GM23248 (cell line): Measurements from ENCODE around the gene MBP. TPM values are rescaled to one million over a fixed set of nuclear protein-coding genes. Genes with fewer than 3 reads are reported as not detected.

ENCODE experiments used
- DNase-seq: peaks from one replicate; pipeline ENCODE4 v3.0.0-alpha.2; 2015
- H2AFZ ChIP-seq: fragments of 200-600 bp; sonication (generic); 2 replicates; pipeline ENCODE4 v1.6.1; 2016; ENCODE audit warnings: antibody characterized with exemption
- H3F3A ChIP-seq: fragments of 200-600 bp; sonication (generic); 2 replicates; pipeline ENCODE4 v1.6.1; 2016; ENCODE audit warnings: mild to moderate bottlenecking, antibody characterized with exemption, mixed run types; ENCODE audit not compliant: insufficient read depth
- H3K27ac ChIP-seq: fragments of 200-600 bp; sonication (generic); 2 replicates; pipeline ENCODE4 v1.5.1; 2016; ENCODE audit warnings: mild to moderate bottlenecking
- H3K27me3 ChIP-seq: fragments of 200-600 bp; sonication (generic); replicated peaks from 2 replicates; pipeline ENCODE4 v1.6.1; 2016; ENCODE audit warnings: mild to moderate bottlenecking; ENCODE audit not compliant: insufficient read depth
- H3K36me3 ChIP-seq: fragments of 200-600 bp; sonication (generic); 2 replicates; pipeline ENCODE4 v1.6.1; 2016; ENCODE audit warnings: low read depth, mild to moderate bottlenecking
- H3K4me1 ChIP-seq: fragments of 200-600 bp; sonication (generic); 2 replicates; pipeline ENCODE4 v1.6.1; 2016; ENCODE audit warnings: mild to moderate bottlenecking; ENCODE audit not compliant: insufficient read depth
- H3K4me2 ChIP-seq: fragments of 200-600 bp; sonication (generic); one replicate; pipeline ENCODE4 v1.6.1; 2016; ENCODE audit warnings: mild to moderate bottlenecking; ENCODE audit not compliant: unreplicated experiment
- H3K4me3 ChIP-seq: fragments of 200-600 bp; sonication (generic); 2 replicates; pipeline ENCODE4 v1.5.1; 2016; ENCODE audit warnings: mild to moderate bottlenecking
- H3K79me2 ChIP-seq: fragments of 200-600 bp; sonication (generic); 2 replicates; pipeline ENCODE4 v1.6.1; 2016; ENCODE audit warnings: mild to moderate bottlenecking; ENCODE audit not compliant: insufficient read depth
- H3K9ac ChIP-seq: fragments of 200-600 bp; sonication (generic); 2 replicates; pipeline ENCODE4 v1.6.1; 2016; ENCODE audit warnings: mild to moderate bottlenecking
- H3K9me2 ChIP-seq: fragments of 200-600 bp; sonication (generic); 2 replicates; pipeline ENCODE4 v1.6.1; 2016; ENCODE audit warnings: mixed run types, mild to moderate bottlenecking, moderate library complexity; ENCODE audit not compliant: insufficient read depth
- H3K9me3 ChIP-seq: fragments of 200-600 bp; sonication (generic); one replicate; pipeline ENCODE4 v1.6.1; 2017; ENCODE audit warnings: low read depth
- H4K20me1 ChIP-seq: fragments of 200-600 bp; sonication (generic); 2 replicates; pipeline ENCODE4 v1.6.0; 2016; ENCODE audit not compliant: insufficient read depth
- EZH2 ChIP-seq: fragments of 200-600 bp; sonication (generic); IDR thresholded peaks from 2 replicates; pipeline ENCODE4 v1.6.1; 2018; ENCODE audit warnings: antibody characterized with exemption, mild to moderate bottlenecking; ENCODE audit not compliant: insufficient read depth, poor library complexity, severe bottlenecking
- EZH2phosphoT487 ChIP-seq: fragments of 200-600 bp; sonication (generic); IDR thresholded peaks from 2 replicates; pipeline ENCODE4 v1.6.1; 2018; ENCODE audit warnings: antibody characterized with exemption, moderate library complexity, mild to moderate bottlenecking, low read depth; ENCODE audit not compliant: insufficient read depth
- WGBS, 2 experiments: methylation state at CpG; one replicate each; pipeline ENCODE4 v1.1.6; 2015 to 2017; ENCODE audit warnings: low lambda C conversion rate in 2 of 2, low coverage in 1 of 2; ENCODE audit errors: missing lambda C conversion rate in 2 of 2; 5-methylcytosine and 5-hydroxymethylcytosine counted together
- in situ Hi-C: fragments of 300-500 bp; cut with MboI; formaldehyde crosslinking; loops from 2 replicates; pipeline ENCODE4 v1.15.0; 2020
- polyA plus RNA-seq: library from polyadenylated mRNA; unstranded; fragments of >200 nt; fragmentation: Nextera tagmentation; extraction: Ambion mirVana; gene quantifications from 2 replicates; pipeline ENCODE4 v1.2.1, GENCODE V29; 2016
- total RNA-seq: library from RNA; depleted of rRNA; stranded (reverse); fragments of >200 nt; shearing (Covaris generic); gene quantifications from 2 replicates; pipeline ENCODE4 v1.2.3, GENCODE V29; 2014

MBP gene
- total and polyA plus RNA-seq, 2 experiments from 2014 or later: 2.2 to 2.9 TPM

- TF ChIP-seq EZH2phosphoT487 (no peak), EZH2 (no peak)
- Histone ChIP-seq H4K20me1 (no peaks in the 10 kb centered on the region), H3K9ac (no peak overlapping the region), H2AFZ (no peak overlapping the region), H3K4me2 (no peak overlapping the region), H3K9me2 (no peaks in the 10 kb centered on the region), H3K27ac (no peak overlapping the region), H3K9me3 (no peaks in the 10 kb centered on the region), H3K79me2 (no peaks in the 10 kb centered on the region), H3K27me3 (peaks cover 32% of the 10 kb centered on the region; the same call in 1 of the 2 replicates), H3K4me3 (no peak overlapping the region), H3K4me1 (no peaks in the 10 kb centered on the region), H3K36me3 (no peaks in the 10 kb centered on the region), H3F3A (no peaks in the 10 kb centered on the region)
- DNase-seq: no peak
- in situ Hi-C loops: loop anchor here (10.0 to 25.0 kb wide), 2 partner anchors 219 to 666 kb away; no protein-coding TSS in a partner anchor
- 29 to 37% methylated on average over 7 of the region's 7 CpGs for WGBS, 2 experiments
Observed at GRCh38 chr18:76995896-76996295, 136.7 kb downstream of the MBP start.

GRCh38 chr18:76994086-76994654 is 138.4 kb downstream of the MBP start:
- H3K9me2 ChIP-seq: no peaks in the 10 kb centered on the region
- no peak for TF ChIP-seq EZH2phosphoT487
- no peak for TF ChIP-seq EZH2
- DNase-seq: no peak
- no peaks in the 10 kb centered on the region for H3K9me3 ChIP-seq
- H3K27me3 ChIP-seq: peaks cover 32% of the 10 kb centered on the region; the same call in 1 of the 2 replicates
- no peaks in the 10 kb centered on the region for H3K4me1 ChIP-seq
- no peaks in the 10 kb centered on the region for H3K36me3 ChIP-seq
- no peaks in the 10 kb centered on the region for H4K20me1 ChIP-seq
- no peak overlapping the region for H2AFZ ChIP-seq
- no peak overlapping the region for H3K27ac ChIP-seq
- no peak overlapping the region for H3K4me3 ChIP-seq
- in situ Hi-C loops: loop anchor here (10.0 to 25.0 kb wide), 2 partner anchors 221 to 668 kb away; no protein-coding TSS in a partner anchor
- WGBS, 2 experiments: 77 to 78% methylated on average over 8 of the region's 8 CpGs
- no peak overlapping the region for H3K4me2 ChIP-seq
- no peaks in the 10 kb centered on the region for H3F3A ChIP-seq
- no peak overlapping the region for H3K9ac ChIP-seq
- H3K79me2 ChIP-seq: no peaks in the 10 kb centered on the region

- Histone ChIP-seq H3F3A (no peaks in the 10 kb centered on the region), H3K9me2 (no peaks in the 10 kb centered on the region), H3K9ac (no peak overlapping the region), H3K9me3 (no peaks in the 10 kb centered on the region), H3K27ac (no peak overlapping the region), H4K20me1 (no peaks in the 10 kb centered on the region), H3K36me3 (no peaks in the 10 kb centered on the region), H3K4me3 (no peak overlapping the region), H3K4me1 (no peaks in the 10 kb centered on the region), H3K79me2 (no peaks in the 10 kb centered on the region), H2AFZ (no peak overlapping the region), H3K4me2 (no peak overlapping the region), H3K27me3 (peaks cover 32% of the 10 kb centered on the region; the same call in 1 of the 2 replicates)
- 79 to 84% methylated on average over 11 of the region's 11 CpGs for WGBS, 2 experiments
- TF ChIP-seq EZH2: no peak
- no peak for DNase-seq
- in situ Hi-C loops: loop anchor here (10.0 to 25.0 kb wide), 2 partner anchors 221 to 669 kb away; no protein-coding TSS in a partner anchor
Observed at GRCh38 chr18:76993573-76993972, 139.0 kb downstream of the MBP start.

- Histone ChIP-seq H3K9me2 (no peaks in the 10 kb centered on the region), H3K9me3 (no peaks in the 10 kb centered on the region), H4K20me1 (no peaks in the 10 kb centered on the region), H2AFZ (no peak overlapping the region), H3K79me2 (no peaks in the 10 kb centered on the region), H3K27me3 (peaks cover 32% of the 10 kb centered on the region; the same call in 1 of the 2 replicates), H3K4me3 (no peak overlapping the region), H3K27ac (no peak overlapping the region), H3F3A (no peaks in the 10 kb centered on the region), H3K36me3 (no peaks in the 10 kb centered on the region), H3K9ac (no peak overlapping the region), H3K4me2 (no peak overlapping the region), H3K4me1 (no peaks in the 10 kb centered on the region)
- 59 to 69% methylated on average over 6 of the region's 6 CpGs for WGBS, 2 experiments
- in situ Hi-C loops: loop anchor here (10.0 to 25.0 kb wide), 2 partner anchors 222 to 669 kb away; no protein-coding TSS in a partner anchor
- no peak for TF ChIP-seq EZH2
- TF ChIP-seq EZH2phosphoT487: no peak
- no peak for DNase-seq
Observed at GRCh38 chr18:76993085-76993382, 139.5 kb downstream of the MBP start.
